GM19372 (cell line): Measurements from ENCODE around the gene LINGO1.

Experiments
- ATAC-seq: cut with Tn5 transposase; IDR thresholded peaks from one replicate; pipeline ENCODE4 v1.9.1; 2021; ENCODE audit warnings: mild to moderate bottlenecking, low read depth, moderate library complexity; ENCODE audit not compliant: unreplicated experiment

LINGO1 gene

DNA sequence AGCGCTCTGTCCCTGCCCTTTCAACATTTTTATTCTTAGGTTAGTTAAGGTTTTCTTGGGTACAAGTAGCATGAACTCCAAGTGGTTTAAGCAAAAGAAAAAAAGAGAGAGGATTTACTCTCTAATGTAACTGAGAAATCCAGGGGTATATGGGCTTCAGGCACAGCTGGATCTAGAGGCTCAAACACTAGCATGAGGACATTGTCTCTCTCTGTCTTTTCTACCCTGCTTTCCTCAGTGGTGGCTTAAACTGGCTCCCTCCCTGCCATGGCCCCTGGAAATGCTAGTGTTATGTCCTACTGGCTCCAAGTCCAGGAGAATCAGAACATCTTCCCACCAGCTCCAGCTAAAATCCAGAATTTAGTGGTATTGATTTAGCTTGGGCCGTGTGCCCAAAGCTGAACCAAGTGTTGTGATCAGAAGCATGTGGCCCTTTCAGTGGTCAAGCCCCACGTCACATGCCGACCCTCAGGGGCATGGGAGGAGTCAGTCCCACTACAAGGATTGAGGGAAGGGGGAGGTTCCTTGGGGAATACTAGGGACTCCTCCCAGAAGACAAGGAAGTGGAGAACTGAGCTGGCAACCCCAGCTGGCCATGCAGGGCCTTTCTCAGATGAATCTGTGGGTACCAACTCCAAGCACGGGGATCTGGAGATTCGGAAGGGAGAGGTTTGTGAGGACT, 58.0 kb downstream of the LINGO1 start:
- no peak for ATAC-seq

DNA sequence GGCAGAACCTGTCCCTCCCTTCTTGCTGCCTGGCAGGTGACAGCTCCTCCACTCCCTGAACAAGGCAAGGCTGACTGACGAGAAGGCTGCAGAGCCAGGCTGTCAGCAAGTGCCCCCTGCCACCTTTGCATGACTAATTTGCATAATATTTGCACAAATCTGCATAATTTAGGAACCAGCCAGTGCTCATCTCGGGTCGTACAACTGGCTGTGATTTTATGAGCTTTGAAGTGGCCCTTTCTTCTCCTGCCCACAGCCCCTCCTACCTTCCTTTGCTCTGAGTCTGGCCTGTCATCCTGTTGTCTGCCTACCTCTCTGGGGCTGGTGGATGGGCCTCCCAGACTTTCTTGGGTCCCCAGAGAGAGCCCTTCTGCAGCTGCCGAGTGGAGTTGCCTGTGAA, 58.9 kb downstream of the LINGO1 start:
- ATAC-seq = no peak

DNA sequence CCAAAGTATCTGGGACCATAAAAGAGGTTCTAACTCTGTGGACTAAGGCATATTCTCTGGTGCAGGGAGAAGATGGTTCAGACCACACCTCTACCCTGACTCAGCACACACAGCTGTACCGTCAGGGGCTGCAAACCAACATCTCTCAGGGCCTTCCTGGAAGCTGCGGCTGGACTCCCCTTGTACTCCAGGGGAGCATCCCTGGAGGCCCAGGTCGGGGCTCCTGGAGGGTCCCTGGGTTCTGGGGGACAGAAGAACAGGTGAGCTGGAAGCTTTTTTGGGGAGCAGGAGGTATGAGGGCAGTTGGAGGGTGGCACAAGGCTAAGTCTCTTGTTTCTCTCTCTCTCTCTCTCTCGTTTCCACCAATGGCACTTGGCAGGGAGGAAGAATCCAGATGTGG, 60.5 kb downstream of the LINGO1 start:
- ATAC-seq = no peak

DNA sequence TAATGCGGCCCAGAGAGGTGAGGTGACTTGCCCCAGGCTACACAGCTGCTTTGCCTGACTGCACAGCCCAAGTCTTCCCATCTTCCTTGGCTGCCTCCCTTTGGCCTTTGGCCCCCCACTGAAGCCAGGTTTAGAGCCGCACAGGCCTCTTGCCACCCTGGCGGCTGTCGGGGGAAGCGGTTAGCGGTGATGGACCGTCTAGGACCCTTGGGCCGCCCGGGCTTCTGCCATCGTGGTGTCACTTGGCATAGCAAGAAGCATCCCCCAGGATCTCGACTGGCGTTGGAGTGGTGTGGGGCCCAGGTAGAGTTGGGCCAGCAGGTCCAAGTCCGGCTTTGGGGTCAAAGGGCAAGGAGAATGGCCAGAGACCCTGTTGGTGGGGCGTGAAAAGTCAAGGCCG, 61.0 kb downstream of the LINGO1 start:
- ATAC-seq = no peak

DNA sequence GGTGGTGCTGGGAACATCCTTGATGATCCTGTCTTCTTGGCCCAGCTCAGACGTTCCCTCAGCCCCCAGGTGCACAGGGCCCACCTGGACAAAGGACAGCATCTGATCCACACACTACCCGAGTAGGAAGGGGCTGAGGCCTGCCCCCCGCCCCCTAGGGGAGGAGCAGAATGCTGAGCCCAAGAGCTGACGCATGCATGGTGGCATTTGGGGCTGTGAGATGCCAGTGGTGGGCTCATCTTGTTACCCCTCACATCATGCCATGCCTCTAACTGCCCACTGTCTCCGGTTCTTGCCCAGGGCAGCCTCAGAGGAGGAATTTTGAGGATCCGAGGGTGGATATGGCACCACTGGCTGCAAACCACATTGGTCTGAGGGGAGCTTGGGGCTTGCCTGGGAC, 61.5 kb downstream of the LINGO1 start:
- ATAC-seq = no peak

DNA sequence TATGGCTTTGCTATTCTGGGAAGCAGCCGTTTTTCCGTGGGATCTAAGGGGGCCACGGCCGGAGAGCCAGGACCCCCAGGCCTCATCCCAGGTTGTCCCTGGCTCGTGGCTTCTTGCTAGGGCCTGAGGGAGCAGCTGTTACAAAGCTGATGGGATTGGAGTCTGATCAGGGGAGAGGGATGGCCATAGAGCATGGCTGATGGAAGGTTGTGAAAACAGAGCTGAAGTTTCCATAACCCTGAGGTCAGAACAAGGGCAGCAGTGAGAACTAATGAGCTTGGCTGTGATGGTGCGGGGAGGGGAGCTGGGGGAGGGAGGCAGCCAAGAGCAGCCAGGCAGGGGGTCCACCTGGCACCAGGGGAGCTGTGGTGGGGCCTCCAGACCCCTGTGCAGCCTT, 63.0 kb downstream of the LINGO1 start:
- no peak for ATAC-seq

DNA sequence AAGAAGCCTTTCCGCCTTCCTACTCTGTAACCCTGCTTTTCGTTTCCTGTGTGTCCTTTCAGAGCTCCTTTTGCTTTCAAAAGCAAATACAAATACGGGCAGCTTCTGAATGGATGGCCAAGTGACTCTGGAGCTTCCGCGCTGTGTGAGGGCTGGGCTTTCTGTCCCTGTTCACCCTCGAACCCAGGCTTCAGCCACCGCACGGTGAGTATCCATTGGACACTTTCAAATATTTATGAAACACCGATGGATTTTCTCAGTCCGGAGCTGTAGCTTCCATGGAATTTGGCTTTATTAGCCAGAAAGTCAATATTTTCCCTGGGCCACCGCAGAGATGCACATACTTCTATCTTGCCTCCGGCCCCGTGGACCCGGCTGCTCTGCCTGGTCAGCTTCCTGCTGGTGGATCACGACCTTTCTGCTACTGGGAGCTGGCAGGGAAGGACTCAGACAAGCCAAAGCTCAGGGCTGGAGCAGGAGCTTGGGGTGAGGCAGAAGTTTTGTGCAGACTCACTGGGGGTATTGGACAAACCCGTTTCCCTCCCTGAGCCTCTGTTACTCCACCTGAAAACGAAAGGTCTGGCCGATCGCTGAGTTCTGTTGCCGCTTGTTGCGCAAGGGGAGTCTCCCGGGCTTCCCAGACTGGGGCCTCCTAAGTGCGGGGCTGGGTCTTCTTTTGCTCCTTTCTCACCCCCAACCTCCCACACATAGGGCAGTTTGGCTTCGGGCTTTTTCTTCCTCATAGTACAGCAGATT, 63.6 kb downstream of the LINGO1 start:
- ATAC-seq = no peak

DNA sequence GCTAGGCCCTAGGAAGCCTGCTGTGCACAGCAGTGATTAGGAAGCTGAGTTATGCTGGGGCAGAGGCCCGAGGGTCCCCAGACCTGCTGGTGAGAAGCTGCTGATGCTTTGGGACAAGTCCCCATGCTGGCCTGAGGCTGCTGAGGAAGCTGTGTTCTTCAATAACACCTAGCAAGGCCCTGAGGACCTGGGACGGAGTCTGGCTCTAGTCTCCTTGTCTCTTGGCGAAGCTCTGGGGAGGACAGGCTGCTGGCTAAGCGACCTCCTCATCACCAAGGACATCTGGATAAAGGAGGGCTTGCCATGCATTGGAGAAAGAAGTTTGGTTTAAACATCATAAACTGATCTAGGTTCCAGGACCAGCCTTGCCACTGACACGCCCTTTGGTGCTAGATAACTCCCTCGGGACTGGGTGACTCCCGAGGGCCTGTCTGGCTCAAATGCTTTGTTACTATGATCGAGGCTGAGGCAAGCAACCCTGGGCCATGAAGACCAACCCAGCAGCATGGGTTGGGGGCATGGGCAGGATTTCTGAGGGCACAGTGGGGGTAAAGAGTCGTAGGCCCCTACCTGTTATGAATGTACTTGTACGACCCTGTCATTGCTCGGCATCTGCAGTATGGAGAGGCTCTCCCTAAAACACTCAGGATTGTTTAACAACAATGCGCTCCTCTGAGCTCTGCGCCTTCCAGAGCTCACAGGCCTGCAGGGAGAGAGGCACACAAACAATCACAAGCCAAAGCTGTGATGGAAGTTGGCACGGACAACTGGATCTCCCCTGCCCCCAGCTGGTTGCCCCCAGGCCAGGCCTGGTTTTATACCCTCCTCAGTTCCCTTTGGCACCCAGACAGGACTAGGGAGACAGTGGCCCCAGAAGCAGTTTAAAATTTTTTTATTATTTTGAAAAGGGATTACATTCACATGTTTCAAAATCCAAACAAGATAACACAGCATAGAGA, 64.4 kb downstream of the LINGO1 start:
- ATAC-seq = no peak

DNA sequence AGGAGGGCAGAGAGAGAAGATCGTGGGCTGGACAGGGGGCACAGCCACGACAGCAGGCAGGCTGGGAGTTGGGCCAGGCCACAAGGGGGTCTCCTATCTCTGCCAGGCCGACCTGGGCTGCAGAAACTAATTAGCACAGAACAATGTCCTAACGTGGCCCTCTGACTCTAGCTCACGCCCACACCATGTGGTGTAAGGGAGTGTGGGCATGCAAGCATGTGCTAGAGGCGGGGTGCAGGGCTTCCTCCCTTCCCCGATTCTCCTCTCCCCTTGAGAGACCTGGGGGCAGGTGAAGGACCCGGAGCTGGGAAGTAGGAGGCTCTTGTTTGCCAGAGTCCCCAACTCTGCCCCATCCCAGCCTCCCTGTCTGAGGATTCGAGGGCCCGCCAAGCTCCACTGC, 65.5 kb downstream of the LINGO1 start:
- no peak for ATAC-seq

DNA sequence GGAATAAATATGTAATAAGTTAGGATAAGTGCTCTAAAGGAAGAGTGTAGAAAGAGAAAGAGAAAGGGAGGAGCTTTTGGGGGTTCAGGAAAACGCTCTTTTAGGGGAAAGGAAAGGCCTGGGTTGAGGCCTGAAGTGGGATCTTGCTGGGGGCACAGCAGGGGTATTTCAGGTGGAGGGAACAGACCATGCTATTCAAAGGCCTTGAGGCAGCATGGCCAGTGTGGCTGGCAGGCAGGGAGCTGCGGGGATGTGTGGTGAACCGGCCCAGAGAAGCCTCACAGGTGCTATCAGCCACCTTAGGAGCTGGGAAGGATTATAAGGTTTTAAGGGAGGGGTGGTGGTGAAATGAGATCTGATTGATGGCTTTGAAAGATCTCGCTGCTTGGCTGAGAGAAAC, 66.6 kb downstream of the LINGO1 start:
- ATAC-seq = no peak

DNA sequence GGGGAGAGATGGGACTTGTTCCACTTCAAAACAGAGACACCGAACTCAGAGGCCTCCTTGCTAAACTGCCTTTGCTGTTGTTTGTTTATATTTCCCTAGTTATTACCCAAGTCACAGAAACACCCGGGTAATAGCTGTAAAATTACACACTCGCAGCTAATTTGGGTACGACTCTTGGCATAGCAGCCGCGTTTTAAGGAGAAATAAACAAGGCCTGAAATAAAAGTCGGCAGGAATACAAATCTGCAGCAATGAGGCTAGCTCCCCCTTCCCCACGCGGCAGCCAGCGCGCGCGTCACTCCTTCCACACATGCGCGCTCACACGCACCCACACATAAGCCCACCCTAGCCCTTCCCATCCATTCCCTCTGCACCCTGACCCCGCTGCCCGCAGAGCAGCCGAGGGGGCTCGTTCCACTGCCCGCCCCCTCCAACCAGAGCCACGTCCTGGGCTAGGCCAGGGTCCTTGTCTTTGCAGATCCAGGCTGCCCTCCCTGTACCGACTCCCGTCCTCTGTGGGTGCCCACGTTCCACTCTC, 67.3 kb downstream of the LINGO1 start:
- ATAC-seq = no peak

DNA sequence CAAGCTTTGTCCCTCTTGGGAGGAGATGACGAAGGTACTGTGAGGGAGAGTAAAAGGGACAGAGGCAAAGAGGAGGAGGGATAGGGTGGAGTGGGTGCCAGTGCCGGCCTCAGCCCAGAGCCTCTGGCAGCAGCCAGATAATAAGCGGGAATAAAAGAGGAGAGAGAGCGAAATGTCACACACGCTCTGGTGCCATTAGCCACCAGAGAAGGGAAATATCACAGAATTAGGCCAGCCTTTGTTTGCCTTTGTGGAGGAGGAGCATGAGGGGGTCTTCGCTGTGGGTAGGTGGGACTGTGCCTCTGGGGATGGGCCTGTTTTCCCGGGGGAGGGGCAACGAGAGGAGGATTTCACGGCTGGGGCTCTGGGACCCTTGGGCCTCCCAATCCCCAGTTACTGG, 67.8 kb downstream of the LINGO1 start:
- no peak for ATAC-seq

DNA sequence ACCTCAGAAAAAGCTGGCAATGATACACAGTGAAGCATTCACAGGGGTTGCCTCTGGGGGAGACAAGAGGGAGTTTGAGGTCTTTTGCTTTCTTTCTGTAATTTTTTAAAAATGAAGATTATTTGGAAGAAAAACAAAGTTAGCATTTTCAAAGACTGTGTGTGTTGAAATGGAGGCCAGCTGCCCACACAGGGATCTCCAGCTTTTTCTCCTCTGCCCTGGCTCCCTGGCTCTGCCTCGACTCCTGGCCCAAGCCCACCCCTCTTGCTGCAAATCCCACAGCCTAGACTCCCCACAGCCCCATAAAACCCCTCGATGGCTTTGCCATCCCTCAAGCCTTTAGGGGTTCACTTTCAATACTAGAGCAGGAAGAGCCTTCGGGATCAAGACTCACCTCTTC, 68.4 kb downstream of the LINGO1 start:
- ATAC-seq = no peak

DNA sequence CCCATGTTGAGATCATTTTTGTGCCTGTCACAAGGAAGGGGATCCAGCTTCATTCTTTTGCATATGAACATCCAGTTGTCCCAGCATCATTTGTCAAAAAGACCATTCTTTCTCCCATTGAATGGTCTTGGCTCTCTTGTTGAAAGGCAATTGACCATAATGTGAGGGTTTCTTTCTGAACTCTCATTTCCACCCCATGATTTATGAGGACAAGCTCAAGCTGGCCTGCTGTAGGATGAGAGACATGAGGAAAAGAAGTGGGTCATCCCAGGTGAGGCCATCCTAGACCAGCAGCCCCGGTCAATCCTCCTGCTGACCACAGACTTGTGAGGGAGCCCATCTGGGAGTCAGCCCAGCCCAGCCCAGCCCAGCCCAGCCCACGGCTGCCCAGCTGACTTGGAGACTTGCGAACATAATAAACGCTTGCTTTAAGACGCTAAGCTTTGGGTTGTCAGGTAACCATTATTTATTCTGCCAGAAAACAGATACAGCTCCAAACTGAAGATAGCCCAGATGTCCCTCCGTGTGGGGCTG, 69.0 kb downstream of the LINGO1 start:
- no peak for ATAC-seq
